NCI-H1105 treated with DMSO at 0.1 percent for 48 hours (cell line): Measurements from ENCODE around the gene FAM53A.
A peak's percentile ranks its signal among the peaks of the same experiment; 100 is the strongest.
"Not testable (repeated sequence)": the region's sequence is repeated elsewhere in the genome, so short reads cannot be mapped to it uniquely, and the experiment has no call there.

Experiments used
- DNase-seq: peaks from one replicate; lab custom pipeline; 2025; lab: John Stamatoyannopoulos, UW

Gene FAM53A

DNA sequence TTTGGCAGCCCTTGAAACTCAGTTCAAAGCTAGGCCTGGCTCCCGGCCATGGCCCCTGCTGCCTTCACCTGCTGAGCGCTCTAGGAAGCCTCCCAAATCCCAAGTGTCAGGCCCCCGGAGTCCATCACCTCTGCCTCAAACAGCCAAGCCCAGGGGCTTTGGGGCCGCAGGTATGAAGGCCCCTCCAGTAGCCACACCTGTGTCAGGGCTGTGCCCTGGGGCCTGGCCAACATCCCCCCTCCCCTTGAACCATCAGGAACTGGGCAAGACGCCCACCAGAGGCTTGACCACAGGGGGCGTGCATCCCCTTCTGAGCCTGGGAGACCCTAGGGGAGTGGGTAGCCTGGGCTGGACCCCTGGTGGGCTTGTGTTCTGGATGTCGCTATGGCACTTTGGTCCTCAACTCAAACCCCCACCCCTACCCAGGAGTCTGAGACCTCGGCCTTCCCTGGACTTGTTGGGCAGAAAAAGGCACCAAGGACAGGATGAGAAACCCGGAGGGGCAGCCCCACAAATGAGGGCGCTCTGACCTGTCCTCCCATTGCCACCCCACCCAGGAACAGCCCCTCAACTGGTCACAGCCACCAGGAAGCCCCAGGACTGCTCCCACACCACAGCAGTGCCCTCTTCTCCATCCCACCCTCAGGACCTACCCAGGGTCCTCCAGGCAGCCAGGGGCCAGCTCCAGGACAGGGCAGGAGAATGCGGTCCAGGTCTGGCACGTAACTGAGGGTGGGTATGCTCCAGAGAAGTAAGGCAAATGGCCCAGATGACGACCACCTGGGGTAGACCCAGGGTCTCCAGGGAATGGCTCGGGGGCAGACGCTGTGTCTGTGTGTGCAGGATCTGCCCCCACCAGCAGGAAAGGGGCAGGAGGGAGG, 32.2 kb upstream of the FAM53A start:
- DNase-seq = no peak

DNA sequence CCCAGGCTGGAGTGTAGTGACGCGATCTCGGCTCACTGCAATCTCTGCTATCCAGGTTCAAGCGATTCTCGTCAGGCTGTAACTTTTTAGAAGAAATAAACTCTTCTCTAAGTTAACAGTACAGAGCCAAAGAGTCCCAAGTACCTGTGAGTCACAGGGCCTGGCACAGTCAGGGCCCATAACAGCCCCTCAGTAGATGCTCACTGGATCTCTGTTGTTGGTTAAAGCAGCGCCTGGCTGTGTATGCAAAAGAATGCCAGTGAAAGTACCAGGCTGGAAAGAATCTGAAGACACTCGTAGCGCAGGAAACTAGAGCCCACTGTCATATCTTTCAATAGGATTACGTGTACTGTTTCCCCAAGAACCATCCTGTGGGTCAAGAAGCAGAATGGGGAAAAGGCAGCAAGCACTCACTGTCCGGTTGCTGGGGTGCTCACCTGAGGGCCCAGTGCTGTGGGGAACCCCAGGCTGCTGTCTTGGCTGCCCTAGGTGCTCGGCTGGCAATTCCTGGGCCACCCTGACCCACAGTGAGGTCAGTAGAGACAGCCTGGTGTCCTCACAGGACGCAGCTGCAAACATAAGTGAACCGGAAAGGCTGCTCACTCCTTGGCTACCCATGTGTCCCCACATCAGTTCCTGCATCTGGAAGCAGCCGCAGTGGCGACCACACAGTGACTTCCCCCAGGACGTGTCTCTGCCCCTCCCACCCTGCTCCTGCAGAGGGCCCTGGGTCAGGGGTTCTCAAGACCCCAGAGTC, 31.1 kb upstream of the FAM53A start:
- no peak for DNase-seq

DNA sequence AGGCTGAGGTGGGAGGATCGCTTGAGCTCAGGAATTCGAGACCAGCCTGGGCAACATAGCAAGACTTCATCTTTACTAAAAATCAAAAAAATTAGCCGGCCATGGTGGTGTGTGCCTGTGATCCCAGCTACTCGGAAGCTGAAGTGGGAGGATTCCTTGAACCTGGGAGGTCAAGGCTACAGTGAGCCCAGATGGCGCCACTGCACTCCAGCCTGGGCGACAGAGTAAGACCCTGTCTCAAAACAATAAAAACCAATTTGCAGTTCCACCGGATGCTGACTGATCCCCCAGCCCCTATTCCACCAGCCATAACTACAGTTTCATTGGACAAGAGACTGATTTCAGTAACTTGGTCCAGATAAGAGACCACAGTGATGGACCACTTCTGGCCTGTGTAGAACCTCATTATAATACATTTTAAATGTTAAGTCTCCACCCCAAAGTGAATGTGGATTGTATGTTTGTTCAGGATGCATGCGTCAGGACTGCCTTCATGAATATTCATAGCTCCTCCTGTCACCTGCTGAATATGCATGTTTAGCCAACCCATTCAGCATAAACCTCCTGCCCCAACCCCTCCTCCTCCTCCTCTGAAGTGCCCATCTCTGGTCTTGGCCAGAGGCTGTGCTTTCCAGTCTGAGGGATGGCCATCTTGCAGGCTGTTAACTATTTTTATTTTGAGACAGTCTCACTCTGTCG, 30.3 kb upstream of the FAM53A start:
- DNase-seq = no peak

DNA sequence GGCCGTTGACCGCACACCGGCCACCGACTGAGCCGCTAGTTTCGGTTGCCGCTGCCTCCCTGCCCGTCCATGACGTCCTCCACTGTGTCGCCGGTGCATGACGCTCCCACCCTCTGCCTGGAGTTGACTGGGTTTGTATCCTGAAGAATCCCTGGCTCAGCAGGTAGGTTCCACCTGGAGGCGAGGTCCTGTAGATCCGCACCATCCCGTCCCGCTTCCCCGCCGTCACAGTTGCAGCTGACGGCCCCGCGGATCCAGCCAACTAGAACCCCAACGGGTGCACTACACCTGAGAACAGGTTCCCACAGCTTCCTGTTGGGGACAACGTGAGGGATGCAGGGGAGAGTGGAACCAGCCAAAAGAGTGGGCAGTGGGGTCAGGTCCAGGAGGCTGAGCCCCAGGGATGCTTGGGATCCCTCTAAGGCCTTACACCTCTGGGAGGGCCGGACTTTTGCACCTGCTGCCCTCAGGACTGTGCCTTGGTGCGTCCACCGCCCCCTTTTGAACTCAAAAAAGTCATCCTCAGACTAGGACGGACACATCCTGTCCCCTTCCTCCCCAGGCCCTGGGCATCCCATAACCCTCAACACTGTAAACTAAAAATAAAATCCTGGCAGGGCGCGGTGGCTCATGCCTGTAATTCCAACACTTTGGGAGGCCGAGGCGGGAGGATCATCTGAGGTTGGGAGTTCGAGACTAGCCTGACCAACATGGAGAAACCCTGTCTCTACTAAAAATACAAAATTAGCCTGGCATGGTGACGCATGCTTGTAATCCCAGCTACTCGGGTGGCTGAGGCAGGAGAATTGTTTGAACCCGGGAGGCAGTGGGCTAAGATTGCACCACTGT, 29.1 kb upstream of the FAM53A start:
- DNase-seq = no peak

DNA sequence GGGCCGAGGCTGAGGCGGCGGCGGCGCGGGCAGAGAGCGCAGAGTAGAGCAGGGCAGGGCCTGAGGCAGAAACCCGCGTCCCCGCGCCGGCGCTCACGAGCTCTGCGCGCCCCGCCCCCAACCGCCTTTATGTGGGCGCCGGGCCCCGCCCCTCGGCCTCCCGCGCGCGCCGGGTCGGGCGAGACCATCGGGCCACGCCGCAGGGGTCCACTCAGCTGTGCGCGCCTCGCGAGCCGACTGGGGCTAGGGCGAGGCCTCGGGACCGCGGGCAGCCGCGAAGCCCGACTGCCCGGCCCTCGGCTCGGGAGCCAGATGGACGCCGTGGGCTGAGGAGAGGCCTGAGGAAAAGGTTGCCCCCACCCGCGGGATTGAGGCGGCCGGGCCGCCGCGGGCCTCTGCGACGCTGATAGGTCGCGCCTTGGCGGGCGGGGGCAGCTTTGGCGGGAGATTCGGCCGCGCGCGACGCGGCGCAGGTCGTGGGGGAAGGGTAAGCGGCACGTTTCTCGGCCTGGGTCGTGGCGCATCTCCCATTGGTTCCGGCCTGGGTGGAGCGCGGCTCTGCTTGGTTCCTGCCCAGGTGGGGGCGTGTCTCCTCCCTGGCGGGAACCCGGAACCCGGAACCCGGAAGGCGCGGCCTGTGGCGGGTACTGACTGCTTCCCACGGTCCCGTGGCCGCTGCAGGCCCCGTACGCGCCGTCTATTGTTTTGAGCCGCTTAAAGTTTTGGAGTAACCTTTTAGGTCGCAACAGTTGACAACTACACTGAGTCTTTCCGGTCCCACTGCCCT, 28.3 kb upstream of the FAM53A start, which contains the start of gene SLBP:
Gene SLBP (minus strand): TSS at position 104 of the 787 bp plus-strand sequence. CDS start 131 bp downstream, outside the sequence.
- DNase-seq = peak; percentile 83

DNA sequence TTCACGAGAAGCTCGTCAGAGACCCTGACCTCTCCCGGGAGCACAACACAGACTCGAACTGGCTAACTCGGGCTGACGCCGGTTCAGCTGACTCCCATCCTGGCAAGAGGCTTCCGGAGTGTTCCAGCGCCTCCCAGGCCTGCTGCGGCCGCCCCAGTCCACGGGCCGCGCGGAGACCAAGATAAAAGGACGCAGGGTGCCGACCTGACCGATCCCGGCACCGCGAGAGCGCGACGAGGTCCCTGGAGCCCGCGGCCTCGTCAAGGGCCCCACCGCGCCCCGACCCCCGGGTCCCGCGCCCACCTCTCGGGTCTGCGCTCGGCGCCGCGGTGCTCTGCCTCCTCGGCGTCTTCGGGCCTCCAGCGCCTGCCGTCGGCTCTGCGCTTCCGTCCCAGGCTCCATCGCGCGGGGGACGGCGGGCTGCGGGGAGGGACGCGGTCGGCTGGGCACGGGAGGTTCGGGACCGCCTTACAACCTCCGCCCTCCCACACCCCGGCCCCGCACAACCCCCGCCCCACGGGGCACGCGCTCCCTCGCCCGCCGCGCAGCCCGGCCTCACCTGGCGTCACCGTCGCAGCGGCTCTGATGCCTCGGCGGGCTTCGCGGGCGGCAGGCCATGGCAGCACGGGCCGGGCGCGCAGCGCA, 27.6 kb upstream of the FAM53A start:
- no peak for DNase-seq

DNA sequence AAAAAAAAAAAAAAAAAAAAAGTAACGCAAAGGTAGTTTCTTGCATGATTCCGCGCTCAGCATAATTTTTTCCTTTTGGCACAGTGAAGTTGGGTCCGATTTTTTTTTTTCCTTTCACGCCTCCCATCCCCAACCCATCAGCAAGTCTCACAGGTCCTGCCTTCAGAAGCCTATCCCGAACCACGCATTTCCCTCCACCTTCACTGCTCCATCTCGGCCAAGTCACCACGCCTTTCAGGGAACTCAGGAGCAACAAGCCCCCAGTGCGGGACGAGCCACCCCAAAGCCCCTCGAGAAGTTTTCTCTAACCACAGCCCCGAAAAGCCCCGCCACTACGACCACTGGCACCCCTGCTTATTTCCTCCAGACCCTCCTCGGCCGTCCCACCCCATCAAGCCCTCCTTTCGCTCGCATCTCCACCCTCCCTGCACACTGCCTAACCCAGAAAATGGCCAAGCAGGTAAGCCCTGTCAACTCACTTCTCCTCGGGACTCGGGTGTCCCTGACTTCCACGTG, 27.0 kb upstream of the FAM53A start:
- no peak for DNase-seq

DNA sequence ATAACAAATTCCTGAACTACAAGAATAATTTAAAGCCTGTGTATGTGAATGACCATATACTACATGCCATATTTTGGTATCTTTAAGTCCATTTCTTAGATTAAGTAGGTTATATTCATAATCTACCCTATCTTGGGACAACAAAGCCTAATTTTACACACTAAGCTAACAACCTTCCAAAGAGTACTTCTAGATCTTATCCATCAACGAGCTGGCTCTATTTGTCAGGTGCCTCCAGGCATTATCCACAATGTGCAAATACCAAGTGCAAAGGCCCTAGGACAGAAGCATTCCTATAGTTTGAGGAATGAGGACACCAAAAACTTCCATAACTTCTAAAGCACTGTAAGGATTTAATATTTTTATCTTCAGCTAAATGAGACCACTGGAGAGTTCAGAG, 24.5 kb upstream of the FAM53A start:
- DNase-seq = no peak

DNA sequence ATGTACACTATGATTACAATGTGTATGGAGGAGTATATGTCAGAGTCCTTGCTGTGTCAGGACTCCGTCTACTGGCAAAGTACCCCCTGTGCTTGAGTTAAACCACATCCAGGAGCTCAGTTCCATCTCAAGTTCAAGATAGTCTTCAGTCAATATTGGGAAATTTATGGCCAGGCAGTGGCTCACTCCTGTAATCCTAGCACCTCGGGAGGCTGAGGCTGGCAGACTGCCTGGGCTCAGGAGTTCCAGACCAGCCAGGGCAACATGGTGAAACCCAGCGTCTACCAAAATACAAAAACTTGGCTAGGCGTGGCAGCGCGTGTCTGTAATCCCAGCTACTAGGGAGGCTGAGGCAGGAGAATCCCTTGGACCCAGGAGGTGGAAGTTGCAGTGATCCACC, 22.2 kb upstream of the FAM53A start:
- no peak for DNase-seq

DNA sequence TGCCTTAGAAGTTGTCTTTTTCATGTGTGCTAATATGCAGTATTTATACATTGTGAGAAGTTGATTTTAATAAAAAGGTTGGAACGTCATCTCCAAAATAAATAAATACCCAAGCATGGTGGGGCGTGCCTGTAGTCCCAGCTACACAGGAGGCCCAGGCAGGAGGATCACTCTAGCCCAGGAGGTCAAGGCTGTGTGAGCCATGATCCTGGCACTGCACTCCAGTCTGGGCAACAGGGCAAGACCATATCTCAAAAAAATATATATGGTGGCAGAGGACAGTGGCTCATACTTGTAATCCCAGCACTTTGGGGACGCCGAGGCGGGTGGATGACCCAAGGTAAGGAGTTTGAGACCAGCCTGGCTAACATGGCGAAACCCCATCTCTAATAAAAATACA, 21.6 kb upstream of the FAM53A start:
- DNase-seq = no peak

DNA sequence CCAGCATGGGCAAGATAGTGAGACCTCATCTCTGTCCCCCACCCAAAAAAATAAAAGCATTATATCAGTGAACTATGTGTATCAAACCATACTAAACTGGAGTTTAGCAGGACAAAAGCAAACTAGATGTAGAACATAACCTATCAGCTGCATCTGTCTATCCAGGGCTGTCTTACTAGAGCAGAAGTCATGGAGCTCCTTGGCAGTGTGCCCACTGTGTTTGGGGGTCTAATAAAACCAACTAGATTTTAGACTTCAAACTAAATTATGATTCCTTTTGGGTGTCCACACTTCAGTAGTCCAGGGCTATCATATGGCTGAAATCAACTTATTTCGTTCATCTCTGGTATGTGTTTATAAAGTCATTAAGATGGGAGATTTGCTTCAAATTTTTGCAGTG, 19.8 kb upstream of the FAM53A start:
- DNase-seq = no peak

DNA sequence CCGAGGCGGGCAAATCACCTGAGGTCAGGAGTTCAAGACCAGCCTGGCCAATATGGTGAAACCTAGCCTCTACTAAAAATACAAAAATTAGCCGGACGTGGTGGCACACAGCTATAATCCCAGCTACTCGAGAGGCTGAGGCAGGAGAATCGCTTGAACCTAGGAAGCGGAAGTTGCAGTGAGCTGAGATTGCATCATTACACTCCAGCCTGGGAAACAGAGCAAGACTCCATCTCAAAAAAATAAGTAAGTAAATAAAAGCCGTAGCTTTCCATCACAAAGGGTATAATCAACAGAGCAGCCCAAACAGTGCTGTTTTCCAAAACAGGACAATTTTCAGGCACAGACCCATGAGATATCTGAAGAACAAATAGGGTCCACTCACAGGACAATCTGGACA, 17.6 kb upstream of the FAM53A start:
- not testable (repeated sequence) for DNase-seq

DNA sequence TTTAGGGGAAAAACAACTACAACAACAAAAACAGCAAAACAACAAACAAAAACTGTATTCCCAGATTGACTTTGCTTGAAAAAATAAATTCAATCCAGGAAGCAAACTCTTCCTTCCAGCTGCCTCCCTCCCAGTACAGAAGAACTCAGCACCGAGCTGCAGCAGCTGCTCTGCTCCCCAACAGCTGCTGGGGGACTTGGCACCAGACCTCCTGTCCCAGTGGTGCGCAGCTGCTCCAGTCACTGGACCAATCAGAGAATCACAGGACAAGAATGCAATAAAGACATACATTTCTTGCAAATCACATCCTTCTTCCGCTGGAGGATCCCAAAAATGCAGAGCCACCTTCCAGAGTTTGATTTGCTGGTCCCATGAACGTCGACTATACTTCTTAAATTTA, 11.8 kb upstream of the FAM53A start:
- DNase-seq = no peak

DNA sequence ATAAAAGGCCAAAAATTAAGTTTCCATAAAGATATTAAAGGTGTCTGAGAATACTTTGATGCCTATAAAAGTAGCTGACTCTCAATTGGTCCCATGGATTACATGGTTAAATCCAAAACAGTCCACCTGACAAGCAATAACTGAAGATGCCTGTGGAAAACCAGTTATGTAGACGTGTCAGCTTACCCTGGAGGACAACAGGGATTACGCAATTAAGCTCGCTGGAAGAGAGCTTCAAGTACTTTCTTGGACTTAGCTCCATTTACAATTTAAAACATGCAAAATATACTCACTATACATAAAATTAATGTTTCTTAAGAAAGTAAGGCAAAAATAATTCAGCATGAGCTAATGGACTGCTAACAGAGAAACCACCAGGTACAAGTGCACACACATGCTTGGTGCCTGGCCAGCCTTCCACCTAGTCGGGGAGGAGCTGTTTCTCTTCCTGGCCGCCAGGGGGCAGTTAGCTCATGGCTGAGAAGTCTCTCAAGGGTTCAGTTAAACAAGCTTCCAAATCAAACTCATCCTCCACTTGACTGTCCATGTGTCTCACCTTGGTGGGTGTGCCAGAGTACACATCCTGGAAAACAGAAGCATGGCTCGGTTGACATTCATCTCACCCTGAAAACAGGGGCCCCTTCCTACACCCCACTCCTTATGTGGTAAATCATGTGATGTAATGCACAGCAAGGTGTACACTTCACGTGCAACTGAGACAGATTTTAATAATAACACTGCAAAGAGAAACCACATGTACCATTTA, 9.2 kb upstream of the FAM53A start:
- peak; percentile 53 for DNase-seq

DNA sequence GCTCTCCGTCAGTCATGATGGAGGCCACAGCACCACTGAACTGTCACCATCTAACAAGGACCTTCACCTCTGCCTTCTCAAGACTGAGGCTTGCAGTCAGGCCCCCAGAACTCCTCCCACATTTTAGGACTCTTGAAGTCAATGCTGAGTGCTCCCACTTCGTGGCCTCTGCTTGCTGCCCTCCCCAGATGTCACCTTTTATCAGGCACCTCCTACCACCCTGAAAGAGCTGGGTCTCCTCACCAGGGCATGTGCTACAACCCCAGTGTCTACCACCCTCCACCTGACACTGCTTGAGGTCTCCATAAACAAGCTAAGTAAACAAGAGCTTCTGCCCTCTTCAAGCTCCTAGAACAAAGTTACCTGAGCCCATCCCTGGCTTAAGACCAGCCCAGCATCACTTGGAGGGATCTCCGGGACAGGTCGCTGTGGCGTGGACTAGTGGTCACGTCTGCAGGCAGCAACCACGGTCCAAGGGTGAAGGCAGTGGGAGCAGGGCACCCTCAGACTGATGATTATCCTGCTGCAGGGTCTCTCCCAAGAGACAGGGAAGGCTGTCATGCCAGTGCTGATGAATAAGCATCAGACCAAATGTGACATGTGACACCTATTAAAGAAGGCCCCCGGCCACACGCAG, 7.7 kb upstream of the FAM53A start:
- no peak for DNase-seq

DNA sequence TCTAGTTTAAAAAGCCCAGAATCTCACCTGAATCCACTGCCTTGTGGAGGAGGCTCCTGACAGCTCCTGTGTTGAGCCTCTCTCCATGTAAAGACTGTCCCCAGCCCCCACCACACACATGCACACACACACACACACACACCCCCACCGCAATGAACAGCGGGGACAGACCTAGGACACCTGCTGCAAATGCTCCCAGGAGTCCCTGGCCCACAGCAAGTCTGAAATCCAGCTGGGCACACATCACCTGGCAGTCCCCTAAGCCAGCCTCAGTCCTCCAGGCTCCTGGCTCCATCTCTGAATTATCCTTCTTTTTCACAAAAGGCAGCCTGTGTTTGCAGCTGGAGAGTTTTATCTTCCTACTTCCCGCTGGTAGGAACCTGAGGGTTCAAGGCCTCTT, 6.6 kb upstream of the FAM53A start:
- no peak for DNase-seq

DNA sequence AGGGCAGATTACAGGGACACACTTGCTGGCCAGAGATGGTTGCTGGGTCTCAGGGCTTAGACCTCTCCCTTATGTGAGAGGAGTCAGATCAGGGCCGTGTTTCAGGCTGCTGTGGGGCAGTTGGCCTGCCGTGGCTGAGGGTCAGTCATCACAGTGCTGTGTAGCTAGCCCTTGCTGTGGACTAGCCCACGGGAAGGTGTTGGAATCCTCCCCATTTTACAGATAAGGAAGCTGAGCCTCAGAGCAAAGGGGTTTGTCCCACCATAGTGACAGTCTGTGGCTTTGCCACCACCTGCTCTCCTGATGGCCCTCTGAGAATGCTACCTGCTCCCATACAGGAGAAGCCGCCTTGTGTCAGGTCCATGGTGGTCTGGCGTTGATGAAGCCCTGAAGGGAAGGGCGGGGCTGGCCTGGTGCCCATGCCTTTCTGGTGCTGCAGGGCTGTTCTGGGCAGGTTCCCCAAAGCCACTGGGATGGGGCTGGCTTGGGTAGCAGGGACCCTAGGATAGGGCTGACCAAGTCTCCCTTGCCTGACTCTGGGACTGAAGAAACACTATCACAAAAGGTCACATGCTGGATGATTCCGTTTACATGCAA, 2.4 kb upstream of the FAM53A start:
- DNase-seq = no peak
